Prostate gland (tissue), 2 donors: Measurements from ENCODE around the gene GFRA4. TPM values are rescaled to one million over a fixed set of nuclear protein-coding genes. Genes with fewer than 3 reads are reported as not detected.

ENCODE experiments used
- DNase-seq: peaks from one replicate; pipeline ENCODE4 v3.0.0-alpha.2; 2019; ENCODE audit warnings: low spot score
- H3K27ac ChIP-seq, 2 donors: fragments of 200-600 bp; sonication (generic); 2 replicates each; pipeline ENCODE4 v1.5.1; 2017 to 2019
- H3K27me3 ChIP-seq: fragments of 200-600 bp; sonication (generic); replicated peaks from 2 replicates; pipeline ENCODE4 v1.5.1; 2019; ENCODE audit not compliant: insufficient read depth
- H3K36me3 ChIP-seq, 2 donors: fragments of 200-600 bp; sonication (generic); 1 replicate in 1 of 2; 2 replicates in 1 of 2; pipeline versions ENCODE4 v1.5.1 to v1.8.1; 2017 to 2019
- H3K4me1 ChIP-seq: fragments of 200-600 bp; sonication (generic); replicated peaks from 2 replicates; pipeline ENCODE4 v1.5.1; 2019
- H3K4me3 ChIP-seq, 2 donors: fragments of 200-600 bp; sonication (generic); 2 replicates each; pipeline ENCODE4 v1.5.1; 2017 to 2019
- H3K9me3 ChIP-seq: fragments of 200-600 bp; sonication (generic); 2 replicates; pipeline ENCODE4 v1.5.1; 2017
- CTCF ChIP-seq, 4 experiments: fragments of 200-600 bp in 2 of 4; fragments of 450-650 bp in 2 of 4; sonication (generic) in 2 of 4; IDR thresholded peaks; 1 replicate in 3 of 4; 2 replicates in 1 of 4; pipeline ENCODE4 v1.5.1; 2016 to 2019; ENCODE audit warnings: antibody characterized with exemption in 4 of 4, mild to moderate bottlenecking in 2 of 4, moderate library complexity in 2 of 4
- POLR2A ChIP-seq: fragments of 450-650 bp; IDR thresholded peaks from one replicate; pipeline ENCODE4 v1.6.1; 2016; ENCODE audit warnings: antibody characterized with exemption, mild to moderate bottlenecking
- POLR2AphosphoS5 ChIP-seq: sonication (generic); formaldehyde crosslinking; IDR thresholded peaks from one replicate; pipeline ENCODE4 v1.6.1; 2017; ENCODE audit warnings: antibody characterized with exemption
- WGBS: methylation state at CpG from one replicate; pipeline ENCODE4 v1.1.5; 2018; 5-methylcytosine and 5-hydroxymethylcytosine counted together
- intact Hi-C: fragments of 100-400 bp; cut with DNase I; formaldehyde crosslinking; loops from one replicate; pipeline ENCODE4 v1.14.2; 2022
- total RNA-seq, 2 donors: library from RNA; depleted of rRNA; stranded (reverse); fragments of >200 nt; gene quantifications; one replicate each; pipeline ENCODE4 v1.1.0, GENCODE V29; 2016

The GFRA4 gene
- total RNA-seq, 2 donors from 2014 or later: not detected

- H3K27me3 ChIP-seq: peaks cover 20% of the 10 kb centered on the region
- no peaks in the 10 kb centered on the region for H3K36me3 ChIP-seq
- no peaks in the 10 kb centered on the region for H3K4me1 ChIP-seq
- intact Hi-C loops: no loop called here
- H3K27ac ChIP-seq: no peak overlapping the region
- no peak for TF ChIP-seq POLR2A
- TF ChIP-seq CTCF (IDR thresholded peaks at IDR 0.05): no peak
- no peak for TF ChIP-seq POLR2AphosphoS5
- peak overlapping the region in 1 of 2 donors; percentile 3 for H3K4me3 ChIP-seq
- DNase-seq: no peak
- H3K9me3 ChIP-seq: no peaks in the 10 kb centered on the region
- 30% methylated on average over 21 of the region's 60 CpGs for WGBS
Observed at GRCh38 chr20:3661060-3661813, 2.0 kb downstream of the GFRA4 start.

- H3K9me3 ChIP-seq: no peaks in the 10 kb centered on the region
- no peaks in the 10 kb centered on the region for H3K4me1 ChIP-seq
- peak overlapping the region in 1 of 2 donors; percentile 3 for H3K4me3 ChIP-seq
- DNase-seq: no peak
- intact Hi-C loops: no loop called here
- no peak overlapping the region for H3K27ac ChIP-seq
- no peaks in the 10 kb centered on the region for H3K36me3 ChIP-seq
- WGBS: 3% methylated on average over 43 of the region's 75 CpGs
- peaks cover 20% of the 10 kb centered on the region for H3K27me3 ChIP-seq
- TF ChIP-seq POLR2AphosphoS5: no peak
- TF ChIP-seq POLR2A: no peak
- TF ChIP-seq CTCF (IDR thresholded peaks at IDR 0.05): no peak
Observed at GRCh38 chr20:3660262-3661059, 2.7 kb downstream of the GFRA4 start.

GRCh38 chr20:3659492-3660261, 3.5 kb downstream of the GFRA4 start:
- Histone ChIP-seq H3K36me3 (no peaks in the 10 kb centered on the region), H3K27ac (no peak overlapping the region), H3K4me3 (no peak overlapping the region), H3K9me3 (no peaks in the 10 kb centered on the region), H3K4me1 (no peaks in the 10 kb centered on the region), H3K27me3 (peaks cover 20% of the 10 kb centered on the region)
- no peak for DNase-seq
- intact Hi-C loops: no loop called here
- TF ChIP-seq CTCF (IDR thresholded peaks at IDR 0.05) (no peak), POLR2AphosphoS5 (no peak), POLR2A (no peak)
- 72% methylated on average over 12 of the region's 12 CpGs for WGBS

GRCh38 chr20:3658716-3659491, 4.3 kb downstream of the GFRA4 start:
- DNase-seq: no peak
- no peak overlapping the region for H3K27ac ChIP-seq
- WGBS: 64% methylated on average over 8 of the region's 8 CpGs
- H3K27me3 ChIP-seq: peaks cover 20% of the 10 kb centered on the region
- no peak overlapping the region for H3K4me3 ChIP-seq
- intact Hi-C loops: no loop called here
- no peak for TF ChIP-seq POLR2AphosphoS5
- no peak for TF ChIP-seq POLR2A
- no peak for TF ChIP-seq CTCF (IDR thresholded peaks at IDR 0.05)
- H3K36me3 ChIP-seq: no peaks in the 10 kb centered on the region
- no peaks in the 10 kb centered on the region for H3K4me1 ChIP-seq
- H3K9me3 ChIP-seq: no peaks in the 10 kb centered on the region
